ENCODE data around the gene MSS51.

GRCh38 chr10:73404690-73405089 is 28.7 kb downstream of the MSS51 start:
- TF ChIP-seq CTCF (IDR thresholded peaks at IDR 0.05) (no peak), POLR2A (IDR thresholded peaks at IDR 0.05) (no peak)
